Keratinocyte (primary cell): ENCODE results near the gene FSTL5. TPM values are rescaled to one million over a fixed set of nuclear protein-coding genes. Genes with fewer than 3 reads are reported as not detected.

Experiments used
- DNase-seq: peaks from one replicate; pipeline ENCODE4 v3.0.0-alpha.2; 2011; ENCODE audit warnings: low read depth, missing footprints, low spot score
- FAIRE-seq: peaks from 2 replicates; lab custom pipeline; 2011; peaks lifted over from hg19 to GRCh38; lab: Jason Lieb, UNC
- H2AFZ ChIP-seq: 2 replicates; pipeline ENCODE4 v1.6.0; 2012; ENCODE audit warnings: low read length, control low read depth, inconsistent platforms; ENCODE audit not compliant: control insufficient read depth
- H3K27ac ChIP-seq: 2 replicates; pipeline ENCODE4 v1.5.1; 2011; ENCODE audit warnings: low read length; ENCODE audit not compliant: control insufficient read depth, insufficient read depth
- H3K27me3 ChIP-seq: 3 replicates; pipeline ENCODE4 v1.6.0; 2011; ENCODE audit warnings: low read length; ENCODE audit not compliant: control insufficient read depth, insufficient read depth; ENCODE audit errors: extremely low read depth
- H3K36me3 ChIP-seq, 2 experiments: 2 replicates in 1 of 2; 3 replicates in 1 of 2; pipeline ENCODE4 v1.5.1; 2011; ENCODE audit warnings: low read length in 2 of 2, mild to moderate bottlenecking in 1 of 2; ENCODE audit not compliant: control insufficient read depth in 2 of 2, insufficient read depth in 2 of 2; ENCODE audit errors: extremely low read depth in 1 of 2
- H3K4me1 ChIP-seq: 3 replicates; pipeline ENCODE4 v1.5.1; 2011; ENCODE audit warnings: low read length; ENCODE audit not compliant: control insufficient read depth, insufficient read depth; ENCODE audit errors: extremely low read depth
- H3K4me2 ChIP-seq: 3 replicates; pipeline ENCODE4 v1.6.0; 2011; ENCODE audit warnings: low read depth, low read length; ENCODE audit not compliant: control insufficient read depth, insufficient read depth; ENCODE audit errors: extremely low read depth
- H3K4me3 ChIP-seq, 3 experiments: fragments of 200-600 bp in 1 of 3; sonication (generic) in 1 of 3; 2 replicates in 2 of 3; 3 replicates in 1 of 3; pipeline ENCODE4 v1.5.1; 2011 to 2016; ENCODE audit warnings: low read length in 3 of 3, mild to moderate bottlenecking in 3 of 3, control low read depth in 2 of 3, inconsistent platforms in 1 of 3, low read depth in 1 of 3, mixed read lengths in 1 of 3, mixed run types in 1 of 3, moderate library complexity in 1 of 3; ENCODE audit not compliant: control insufficient read depth in 2 of 3, insufficient read depth in 2 of 3; ENCODE audit errors: extremely low read depth in 1 of 3
- H3K79me2 ChIP-seq: 2 replicates; pipeline ENCODE4 v1.6.0; 2012; ENCODE audit warnings: low read length; ENCODE audit not compliant: control insufficient read depth, insufficient read depth
- H3K9ac ChIP-seq: 3 replicates; pipeline ENCODE4 v1.6.0; 2011; ENCODE audit warnings: low read length; ENCODE audit not compliant: control insufficient read depth, insufficient read depth; ENCODE audit errors: extremely low read depth
- H3K9me1 ChIP-seq: 3 replicates; pipeline ENCODE4 v1.6.0; 2011; ENCODE audit warnings: low read length; ENCODE audit not compliant: control insufficient read depth, insufficient read depth; ENCODE audit errors: extremely low read depth
- H3K9me3 ChIP-seq: 2 replicates; pipeline ENCODE4 v1.5.1; 2012; ENCODE audit warnings: low read depth, low read length; ENCODE audit not compliant: control insufficient read depth
- H4K20me1 ChIP-seq: 3 replicates; pipeline ENCODE4 v1.6.0; 2011; ENCODE audit warnings: low read length; ENCODE audit not compliant: control insufficient read depth, insufficient read depth; ENCODE audit errors: extremely low read depth
- CTCF ChIP-seq, 3 experiments: IDR thresholded peaks in 1 of 3; conservative IDR thresholded peaks in 1 of 3; optimal IDR thresholded peaks in 1 of 3; 2 replicates in 2 of 3; 3 replicates in 1 of 3; pipeline versions ENCODE3 to v1.5.1; 2011; ENCODE audit warnings: low read length in 3 of 3, mild to moderate bottlenecking in 3 of 3, moderate library complexity in 2 of 3, control low read depth in 1 of 3, inconsistent platforms in 1 of 3; ENCODE audit not compliant: insufficient read depth in 2 of 3; ENCODE audit errors: extremely low read depth in 1 of 3
- EZH2 ChIP-seq: IDR thresholded peaks from one replicate; pipeline ENCODE4 v1.6.1; 2012; ENCODE audit warnings: inconsistent platforms, mild to moderate bottlenecking, low read length, moderate library complexity
- dilution Hi-C: fragments of 300-500 bp; cut with MboI; formaldehyde crosslinking; loops from one replicate; pipeline ENCODE4 v1.7.0; 2020; ENCODE audit warnings: low sequenced_read_pairs; ENCODE audit not compliant: extremely low pct_ligation_motif_present
- polyA plus RNA-seq, 5 experiments: library from polyadenylated mRNA; depleted of rRNA in 3 of 5; stranded (reverse) in 3 of 5; stranded (forward) in 1 of 5; unstranded in 1 of 5; fragments of >200 nt; gene quantifications; 1 replicate in 1 of 5; 2 replicates in 3 of 5; 3 replicates in 1 of 5; pipeline versions ENCODE4 v1.2.1 to v1.2.3, GENCODE V29; 2011 to 2012; ENCODE audit warnings: missing spikeins in 2 of 5, low read depth in 1 of 5, low replicate concordance in 1 of 5

FSTL5 gene
- polyA plus RNA-seq, 1 donor (not counting 4 experiments of a cell fraction or from before 2014, with no cell fraction given) = not detected

DNA sequence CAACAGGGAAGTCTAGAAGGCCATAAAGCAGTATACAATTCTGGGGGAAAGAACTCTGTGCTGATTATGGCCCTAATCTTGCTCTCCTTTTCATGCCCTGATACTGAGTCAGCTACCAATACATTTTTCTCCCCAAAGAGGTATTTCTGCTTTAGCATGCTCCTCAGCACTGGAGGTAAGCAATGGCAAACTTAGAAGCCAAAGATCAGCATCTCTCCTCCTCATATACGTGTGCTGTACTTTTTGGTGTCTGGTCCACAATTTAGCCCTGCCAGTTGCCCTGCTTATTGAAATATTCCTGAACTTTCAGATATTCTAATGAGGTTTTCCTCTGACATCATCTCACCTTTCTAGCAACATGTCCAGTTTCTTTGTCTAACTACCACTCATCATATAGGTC lies 226.2 kb downstream of the FSTL5 start:
- TF ChIP-seq CTCF (optimal IDR thresholded peaks at IDR 0.05 in 1 of 3, IDR thresholded peaks at IDR 0.05 in 1 of 3, conservative IDR thresholded peaks at IDR 0.05 in 1 of 3; ENCODE audit: extremely low read depth in 1 of 3, insufficient read depth in 2 of 3, low read length in 3 of 3) = no peak
- TF ChIP-seq EZH2 = no peak
- no peak overlapping the region for H2AFZ ChIP-seq
- no peak for FAIRE-seq
- H3K9me1 ChIP-seq = no peaks in the 10 kb centered on the region
- H3K9me3 ChIP-seq = no peaks in the 10 kb centered on the region
- H3K79me2 ChIP-seq = no peaks in the 10 kb centered on the region
- peak overlapping the region; percentile 53 for H3K27ac ChIP-seq
- peaks cover 13% of the 10 kb centered on the region for H3K4me1 ChIP-seq
- no peak overlapping the region for H3K9ac ChIP-seq
- H3K36me3 ChIP-seq = no peaks in the 10 kb centered on the region
- H3K27me3 ChIP-seq = no peaks in the 10 kb centered on the region
- H4K20me1 ChIP-seq = no peaks in the 10 kb centered on the region
- H3K4me2 ChIP-seq = no peak overlapping the region
- no peak overlapping the region for H3K4me3 ChIP-seq
- dilution Hi-C loops = no loop called here
- DNase-seq = no peak

DNA sequence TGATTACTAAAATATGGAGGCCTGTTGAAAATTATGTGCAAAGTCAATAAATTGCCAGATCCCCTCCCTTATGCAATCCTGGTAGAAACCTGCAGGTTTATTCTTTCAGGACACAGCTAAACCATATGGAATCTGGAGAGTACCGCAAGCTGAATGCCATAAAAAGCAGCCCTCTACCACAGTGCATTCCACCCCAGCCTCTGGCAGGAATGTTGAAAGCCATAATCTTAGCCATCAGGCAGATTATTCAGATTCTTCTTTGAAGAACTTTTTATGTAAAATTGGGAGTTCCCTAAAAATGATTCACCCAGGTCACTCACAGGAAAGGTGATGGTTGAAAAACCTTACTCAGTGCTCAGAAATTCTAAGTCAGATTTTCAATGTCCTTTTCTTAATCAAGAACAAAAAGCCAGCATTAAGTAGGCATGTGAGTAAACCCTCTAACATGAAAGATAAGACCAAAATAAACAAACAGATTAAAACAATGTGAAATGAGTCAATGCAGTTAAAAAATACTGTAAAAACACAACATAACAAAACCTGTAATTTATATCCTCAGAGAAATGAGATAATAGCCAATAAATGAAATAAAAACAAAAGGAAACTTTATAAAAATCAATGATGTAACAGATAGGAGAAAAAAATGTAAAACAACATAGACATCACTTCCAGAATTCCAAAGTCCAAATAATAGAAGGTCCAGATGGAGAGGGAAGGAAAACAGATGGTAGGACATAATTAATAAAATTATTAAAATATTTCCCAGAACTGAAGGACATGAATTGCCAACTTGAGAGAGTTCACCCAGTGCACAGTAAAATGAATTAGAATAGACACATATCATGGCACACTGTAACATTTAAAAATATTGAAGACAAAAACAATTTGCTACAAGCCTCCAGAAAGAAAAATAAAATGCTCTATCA lies 226.9 kb downstream of the FSTL5 start:
- FAIRE-seq (peak; percentile 71), DNase-seq (peak; percentile 69)
- Histone ChIP-seq H3K4me2 (no peak overlapping the region), H3K4me1 (peaks cover 13% of the 10 kb centered on the region), H3K9ac (no peak overlapping the region), H3K9me1 (no peaks in the 10 kb centered on the region), H4K20me1 (no peaks in the 10 kb centered on the region), H3K27ac (peak overlapping the region; percentile 53), H2AFZ (no peak overlapping the region), H3K4me3 (no peak overlapping the region), H3K27me3 (no peaks in the 10 kb centered on the region), H3K79me2 (no peaks in the 10 kb centered on the region), H3K36me3 (no peaks in the 10 kb centered on the region), H3K9me3 (no peaks in the 10 kb centered on the region)
- dilution Hi-C loops = no loop called here
- TF ChIP-seq CTCF (optimal IDR thresholded peaks at IDR 0.05 in 1 of 3, IDR thresholded peaks at IDR 0.05 in 1 of 3, conservative IDR thresholded peaks at IDR 0.05 in 1 of 3; ENCODE audit: extremely low read depth in 1 of 3, insufficient read depth in 2 of 3, low read length in 3 of 3) (no peak), EZH2 (no peak)
